ENCODE data around the gene CCDC141.

- no peak for TF ChIP-seq POLR2A (IDR thresholded peaks at IDR 0.05)
- TF ChIP-seq, protein P1, sequence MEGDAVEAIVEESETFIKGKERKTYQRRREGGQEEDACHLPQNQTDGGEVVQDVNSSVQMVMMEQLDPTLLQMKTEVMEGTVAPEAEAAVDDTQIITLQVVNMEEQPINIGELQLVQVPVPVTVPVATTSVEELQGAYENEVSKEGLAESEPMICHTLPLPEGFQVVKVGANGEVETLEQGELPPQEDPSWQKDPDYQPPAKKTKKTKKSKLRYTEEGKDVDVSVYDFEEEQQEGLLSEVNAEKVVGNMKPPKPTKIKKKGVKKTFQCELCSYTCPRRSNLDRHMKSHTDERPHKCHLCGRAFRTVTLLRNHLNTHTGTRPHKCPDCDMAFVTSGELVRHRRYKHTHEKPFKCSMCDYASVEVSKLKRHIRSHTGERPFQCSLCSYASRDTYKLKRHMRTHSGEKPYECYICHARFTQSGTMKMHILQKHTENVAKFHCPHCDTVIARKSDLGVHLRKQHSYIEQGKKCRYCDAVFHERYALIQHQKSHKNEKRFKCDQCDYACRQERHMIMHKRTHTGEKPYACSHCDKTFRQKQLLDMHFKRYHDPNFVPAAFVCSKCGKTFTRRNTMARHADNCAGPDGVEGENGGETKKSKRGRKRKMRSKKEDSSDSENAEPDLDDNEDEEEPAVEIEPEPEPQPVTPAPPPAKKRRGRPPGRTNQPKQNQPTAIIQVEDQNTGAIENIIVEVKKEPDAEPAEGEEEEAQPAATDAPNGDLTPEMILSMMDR (IDR thresholded peaks at IDR 0.05) = no peak
Measured at GRCh38 chr2:178910005-178910404, 139.9 kb downstream of the CCDC141 start.

All from Peyer's patch (tissue), 4 donors.